HEK293 (cell line): ENCODE data around the gene DRD4.

Source experiments
- CTCF ChIP-seq: fragments of 450-650 bp; formaldehyde crosslinking; IDR thresholded peaks from 2 replicates; pipeline ENCODE4 v1.5.1; 2016; ENCODE audit warnings: missing biosample characterization, missing genetic modification characterization
- ZFP41 ChIP-seq: fragments of 450-650 bp; formaldehyde crosslinking; IDR thresholded peaks from 2 replicates; pipeline ENCODE4 v1.5.1; 2016; ENCODE audit warnings: missing biosample characterization, missing genetic modification characterization, borderline replicate concordance
- ZNF223 ChIP-seq: fragments of 450-650 bp; formaldehyde crosslinking; IDR thresholded peaks from 2 replicates; pipeline ENCODE4 v1.5.1; 2016; ENCODE audit warnings: missing biosample characterization, missing genetic modification characterization
- ZNF768 ChIP-seq: fragments of 450-650 bp; formaldehyde crosslinking; IDR thresholded peaks from 2 replicates; pipeline ENCODE4 v1.5.1; 2018; ENCODE audit warnings: missing biosample characterization, mild to moderate bottlenecking, missing genetic modification characterization
- ZNF830 ChIP-seq: fragments of 450-650 bp; IDR thresholded peaks from 2 replicates; pipeline ENCODE4 v1.5.0; 2018; ENCODE audit warnings: missing biosample characterization, missing genetic modification characterization, low read depth, mild to moderate bottlenecking, moderate library complexity

GRCh38 chr11:592918-593317, 44.2 kb upstream of the DRD4 start:
- TF ChIP-seq ZNF830 (tag by site-specific recombination) (no peak), ZFP41 (tag by site-specific recombination) (no peak), CTCF (tag by site-specific recombination) (no peak), ZNF768 (tag by site-specific recombination) (no peak), ZNF223 (no peak)
